Dedifferentiated amniotic fluid mesenchymal stem cell (primary cell): ENCODE results near the gene CDK19.
"Not testable (repeated sequence)": the region's sequence is repeated elsewhere in the genome, so short reads cannot be mapped to it uniquely, and the experiment has no call there.

Source experiments
- DNase-seq: peaks from one replicate; pipeline ENCODE4 v3.0.0-alpha.2; 2016; ENCODE audit errors: extremely low spot score

CDK19 gene

DNA sequence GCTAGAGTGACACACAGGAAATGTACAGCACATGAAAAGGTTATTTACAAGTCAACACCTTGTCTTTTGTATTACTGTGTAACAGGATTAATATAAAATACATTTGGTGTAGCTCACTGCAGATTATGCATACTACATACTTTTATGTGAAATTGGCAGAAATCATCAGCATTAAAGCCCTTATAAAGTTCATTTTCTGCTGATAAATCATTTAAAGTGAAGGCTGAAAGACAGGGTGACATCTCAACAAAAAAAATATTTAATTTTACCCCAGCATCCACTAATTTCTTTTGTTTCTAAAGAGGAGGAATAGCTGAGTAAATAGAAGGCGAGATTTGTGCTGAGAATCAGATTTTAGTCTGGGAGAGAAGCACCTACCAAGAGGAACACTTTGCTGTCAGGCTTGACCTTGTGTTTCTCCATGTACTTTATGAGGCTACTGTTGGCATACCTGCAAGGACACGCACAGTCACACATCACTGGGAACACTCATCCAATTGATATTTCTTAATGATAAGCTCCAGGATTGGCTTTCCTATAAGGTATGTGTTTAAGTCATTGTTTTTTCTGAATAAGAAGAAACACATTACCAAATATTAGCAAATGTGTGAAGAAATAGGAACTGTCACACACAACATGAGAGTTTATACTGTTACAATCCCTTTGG, 192.2 kb downstream of the CDK19 start:
- DNase-seq, result no peak

DNA sequence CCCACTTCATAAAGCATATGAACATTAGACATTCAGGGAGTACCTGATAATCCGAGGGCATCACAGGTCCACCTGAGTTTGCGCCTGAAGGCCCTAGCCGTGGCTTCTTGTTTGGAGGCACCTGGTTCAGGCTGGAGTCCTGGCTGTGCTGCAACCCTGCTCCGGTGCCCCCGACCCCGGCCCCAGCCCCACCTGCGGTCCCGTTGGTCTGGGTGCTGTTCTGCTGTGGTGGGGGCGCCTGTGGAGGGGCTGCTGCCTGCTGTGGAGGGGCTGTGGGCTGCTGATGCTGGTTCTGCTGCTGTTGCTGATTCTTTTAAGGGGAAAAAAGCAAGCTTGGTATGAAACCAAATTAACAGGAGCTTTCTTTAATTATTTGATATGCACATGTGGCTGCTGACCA, 194.2 kb downstream of the CDK19 start:
- no peak for DNase-seq

DNA sequence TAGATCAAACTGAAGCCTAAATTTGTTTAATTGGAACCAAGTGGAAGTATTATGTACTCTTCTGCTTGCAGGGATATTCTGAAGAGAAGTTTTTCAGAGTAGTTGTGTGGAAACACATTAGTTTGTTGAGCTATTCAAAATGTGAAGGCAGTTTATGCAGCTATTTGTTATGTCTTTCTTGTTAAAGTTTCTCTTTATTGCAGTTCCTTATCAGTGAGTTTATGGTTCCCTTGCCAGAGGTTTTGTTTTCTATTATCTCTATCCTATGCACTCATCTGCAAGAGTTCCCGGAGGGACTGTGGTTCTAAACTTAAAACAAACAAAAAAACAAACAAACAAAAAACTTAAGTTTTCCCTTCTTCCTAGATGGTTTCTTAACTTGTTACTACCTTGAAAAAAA, 195.2 kb downstream of the CDK19 start:
- DNase-seq, result no peak

DNA sequence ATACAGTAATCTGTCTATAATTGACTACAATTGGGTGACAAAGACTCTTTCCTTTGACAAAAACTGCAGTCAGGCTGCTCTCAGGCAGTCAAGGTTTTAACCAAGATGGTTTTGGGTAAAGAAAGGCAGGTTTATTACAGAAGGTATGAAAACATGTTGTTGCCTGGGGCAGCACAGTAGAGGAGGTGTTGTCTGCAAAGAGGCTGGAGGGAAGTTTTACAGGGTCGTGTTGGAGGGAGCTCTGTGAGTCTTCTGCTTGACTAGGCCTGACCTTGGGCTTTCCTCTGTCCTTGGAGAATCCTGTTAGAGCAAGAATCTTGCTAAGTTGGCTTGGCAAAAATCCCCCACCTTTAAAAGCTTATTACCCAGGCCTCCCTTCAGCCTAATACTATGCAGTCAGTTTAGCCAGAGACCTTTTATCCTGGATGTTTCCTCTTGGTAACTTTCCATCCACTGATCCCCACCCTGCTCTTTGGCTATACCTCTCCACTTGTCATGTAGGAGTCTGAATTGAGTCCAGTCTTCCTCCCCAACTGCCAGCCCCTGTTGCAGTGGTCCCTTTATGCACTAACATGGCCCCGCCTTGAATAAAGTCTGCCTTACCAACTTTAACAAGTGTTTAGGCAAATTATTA, 195.9 kb downstream of the CDK19 start:
- DNase-seq, result no peak

DNA sequence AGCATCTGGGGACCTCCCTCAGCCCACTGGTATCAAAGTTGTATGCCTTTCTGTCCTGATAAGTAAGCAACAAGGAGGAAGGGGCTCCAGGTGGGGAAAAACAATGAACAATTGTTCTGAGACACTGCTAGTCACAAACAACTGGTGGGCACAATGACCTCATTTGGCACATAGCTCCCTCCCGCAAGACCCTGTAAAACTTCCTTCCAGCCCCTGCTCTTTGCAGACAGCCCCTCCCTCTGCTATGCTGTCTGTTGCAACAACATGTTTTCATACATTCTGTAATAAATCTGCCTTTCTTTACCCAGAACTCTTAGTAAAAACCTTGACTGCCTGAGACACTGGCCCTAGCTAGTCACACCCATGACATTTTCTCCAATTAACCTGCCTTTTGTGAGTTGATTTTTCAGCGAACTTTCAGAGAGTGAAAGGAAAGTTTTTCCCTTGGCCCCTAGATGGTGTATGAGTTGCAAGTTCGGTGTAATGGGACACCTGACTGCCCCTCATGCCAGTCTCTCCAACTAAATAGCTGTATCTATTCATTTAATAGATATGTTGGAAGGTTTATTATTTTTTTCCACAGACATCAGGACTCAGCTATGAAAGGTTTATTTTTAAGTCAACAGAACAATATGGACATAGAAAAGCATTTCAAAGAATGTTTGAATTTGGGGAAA, 196.5 kb downstream of the CDK19 start:
- DNase-seq, result no peak

DNA sequence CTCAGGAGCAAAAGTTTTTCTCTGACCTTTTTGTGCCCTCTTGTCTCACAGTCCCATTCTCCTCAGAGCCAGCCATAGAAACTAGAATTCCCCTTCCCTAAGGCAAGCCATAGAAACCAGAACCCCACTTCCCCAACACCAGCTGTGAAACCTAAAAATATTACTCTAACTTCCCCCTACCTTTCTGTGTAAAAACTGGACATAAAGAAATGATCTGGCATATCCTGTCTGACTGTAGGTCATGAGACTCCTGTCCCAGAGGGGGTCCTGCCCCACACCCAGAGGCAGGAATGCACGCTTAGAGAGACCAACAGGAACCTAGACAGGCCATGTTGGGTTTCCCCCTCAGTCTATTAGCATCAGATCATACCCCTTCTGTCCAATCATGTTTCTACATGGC, 198.2 kb downstream of the CDK19 start:
- DNase-seq, result no peak

DNA sequence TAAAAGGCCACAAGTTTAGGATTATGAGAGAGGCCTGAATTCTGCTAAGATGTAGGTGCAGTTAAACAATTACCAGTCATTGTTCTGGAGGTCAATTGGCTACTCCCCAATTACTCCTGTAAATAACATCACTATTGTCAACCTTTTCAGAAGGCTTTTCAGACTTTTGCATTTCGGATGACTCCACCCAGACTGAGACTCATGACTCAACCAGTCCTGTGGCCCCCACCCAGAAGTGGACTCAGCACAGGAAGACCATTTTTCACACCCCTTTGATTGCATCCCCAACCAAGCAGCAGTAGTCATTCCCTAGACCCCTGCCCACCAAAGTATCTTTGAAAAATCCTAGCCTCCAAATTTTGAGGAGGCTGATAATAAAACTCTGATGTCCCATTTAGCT, 199.5 kb downstream of the CDK19 start:
- DNase-seq, result no peak

DNA sequence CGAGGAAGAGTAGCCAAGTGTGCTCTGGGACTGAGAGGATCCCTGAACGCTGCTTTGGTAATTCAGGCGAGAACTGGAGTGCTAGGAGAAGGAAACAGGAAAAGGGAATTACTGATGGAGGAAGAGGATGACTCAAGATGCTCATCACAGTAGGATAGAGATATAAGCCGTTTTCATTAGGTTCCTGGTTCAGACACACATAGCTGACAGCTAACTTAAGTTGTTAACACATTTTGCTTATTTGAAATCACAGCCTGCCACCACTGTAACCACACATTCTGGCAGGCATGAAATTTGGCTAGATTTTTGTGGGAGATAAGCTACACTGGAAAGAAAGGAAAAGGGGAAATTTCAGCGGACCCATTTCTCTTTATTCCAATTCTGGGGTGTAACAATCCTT, 200.7 kb downstream of the CDK19 start:
- no peak for DNase-seq

DNA sequence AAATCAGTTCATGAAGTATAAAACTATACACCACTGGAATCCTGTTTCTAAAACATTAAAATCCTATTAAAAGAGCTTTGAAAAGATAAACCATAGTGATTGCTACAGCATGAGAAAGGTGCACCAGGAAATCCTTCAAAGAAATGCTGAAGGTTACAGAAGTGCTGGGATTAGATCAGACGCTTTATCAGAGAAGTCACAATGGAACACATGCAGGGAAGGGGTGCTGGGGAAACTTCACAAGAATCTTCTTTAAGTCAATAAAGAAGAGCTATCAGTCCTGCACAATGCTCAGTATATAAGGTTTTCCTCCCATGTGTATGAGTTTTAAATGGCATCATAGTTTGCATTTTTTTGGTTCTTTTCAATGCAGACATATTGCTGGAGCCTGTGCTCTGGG, 201.2 kb downstream of the CDK19 start:
- DNase-seq, result no peak

DNA sequence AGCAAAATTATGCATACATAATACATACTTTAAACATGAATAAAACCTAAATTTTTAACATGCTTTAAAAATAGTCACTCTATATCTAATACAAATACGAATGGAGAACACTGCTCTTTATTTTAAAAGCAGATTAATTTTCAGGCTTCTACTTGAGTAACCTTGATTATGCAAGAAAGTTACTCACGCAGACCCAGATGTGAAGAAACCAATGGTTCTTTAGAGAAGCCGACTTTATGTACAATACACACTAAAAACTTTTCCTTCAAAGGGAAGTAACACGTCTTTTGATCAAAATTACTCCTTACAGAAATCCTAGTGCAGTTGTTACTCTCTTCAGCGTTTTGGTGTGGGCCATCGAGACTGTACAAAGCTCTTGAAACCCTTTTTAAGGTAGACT, 201.9 kb downstream of the CDK19 start:
- DNase-seq, result no peak

DNA sequence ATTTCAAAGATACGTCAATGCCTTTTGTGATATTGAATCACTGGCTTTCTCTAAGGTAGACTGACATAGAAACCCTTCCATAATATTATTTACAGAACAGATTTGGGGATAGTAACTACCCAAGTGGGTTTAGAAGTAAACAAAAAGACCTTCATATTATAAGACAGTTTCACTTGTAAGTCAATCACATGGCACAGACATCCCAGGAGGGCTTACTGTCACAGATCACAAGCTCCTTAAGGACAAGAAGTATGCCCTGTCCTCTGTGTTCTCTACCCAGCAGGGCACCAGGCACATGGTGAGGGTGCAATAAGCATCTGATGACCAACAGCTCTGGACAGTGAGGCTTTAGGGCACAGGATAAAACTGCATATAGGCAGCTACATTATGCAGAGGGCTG, 203.0 kb downstream of the CDK19 start:
- no peak for DNase-seq

DNA sequence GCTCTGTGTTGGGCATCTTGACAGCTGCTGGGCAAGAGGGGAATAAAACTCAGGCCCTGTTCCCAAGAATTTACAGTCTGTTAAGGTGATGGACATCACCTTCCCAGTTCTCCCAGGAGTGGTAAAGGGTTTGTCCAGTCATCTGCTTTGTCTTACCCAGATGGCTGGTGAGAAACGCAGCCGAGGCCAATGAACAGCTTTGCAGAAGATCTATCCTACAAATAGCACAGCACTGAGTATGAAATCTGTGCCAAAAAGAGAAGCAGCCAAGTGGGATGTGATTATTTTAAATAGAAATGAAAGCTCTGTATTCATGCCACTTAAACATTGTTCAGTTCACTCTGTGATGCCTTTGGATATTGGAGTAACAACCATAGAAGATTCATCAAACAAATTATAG, 206.2 kb downstream of the CDK19 start:
- no peak for DNase-seq

DNA sequence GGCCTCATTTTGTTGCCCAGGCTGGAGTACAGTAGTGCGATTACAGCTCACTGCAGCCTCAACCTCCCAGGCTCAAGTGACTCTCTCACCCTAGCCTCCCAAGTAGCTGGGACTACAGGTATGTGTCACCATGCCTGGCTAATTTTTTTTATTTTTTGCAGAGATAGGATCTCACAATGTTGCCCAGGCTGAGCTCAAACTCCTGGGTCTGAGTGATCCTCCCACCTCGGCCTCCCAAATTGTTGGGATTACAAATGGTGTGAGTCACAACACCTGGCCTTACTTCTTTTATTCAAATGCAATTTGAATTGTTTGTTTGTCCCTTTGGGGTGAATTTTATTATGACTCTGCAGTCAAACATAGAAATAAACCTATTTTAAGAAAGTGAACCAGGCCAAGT, 207.1 kb downstream of the CDK19 start:
- DNase-seq, result no peak

DNA sequence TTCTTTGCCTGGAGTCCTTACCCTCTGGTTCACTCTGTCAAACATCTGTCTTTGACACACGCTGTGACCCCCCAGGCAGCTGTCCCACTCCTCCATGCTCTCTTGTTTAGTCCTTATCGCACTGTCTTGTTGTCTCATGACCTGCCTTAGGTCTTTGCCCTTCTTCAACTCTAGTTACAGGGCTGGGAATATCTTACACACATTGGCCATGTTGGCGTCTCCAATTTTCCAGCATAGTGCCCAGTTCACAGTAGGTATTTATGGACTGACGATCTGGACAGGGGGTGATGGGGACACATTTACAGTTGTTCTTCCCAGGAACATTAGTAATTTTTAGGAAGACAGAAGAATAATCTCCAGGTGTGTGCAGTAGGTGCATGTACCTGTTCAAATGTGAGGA, 209.1 kb downstream of the CDK19 start:
- no peak for DNase-seq

DNA sequence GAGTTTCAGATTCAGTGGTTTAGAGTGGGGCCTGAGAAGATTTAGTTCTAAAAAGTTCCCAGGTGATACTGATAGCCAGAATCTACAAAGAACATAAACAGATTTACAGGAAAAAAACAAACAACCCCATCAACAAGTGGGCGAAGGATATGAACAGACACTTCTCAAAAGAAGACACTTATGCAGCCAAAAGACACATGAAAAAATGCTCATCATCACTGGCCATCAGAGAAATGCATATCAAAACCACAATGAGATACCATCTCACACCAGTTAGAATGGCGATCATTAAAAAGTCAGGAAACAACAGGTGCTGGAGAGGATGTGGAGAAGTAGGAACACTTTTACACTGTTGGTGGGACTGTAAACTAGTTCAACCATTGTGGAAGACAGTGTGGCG, 214.6 kb downstream of the CDK19 start:
- DNase-seq, result not testable (repeated sequence)

DNA sequence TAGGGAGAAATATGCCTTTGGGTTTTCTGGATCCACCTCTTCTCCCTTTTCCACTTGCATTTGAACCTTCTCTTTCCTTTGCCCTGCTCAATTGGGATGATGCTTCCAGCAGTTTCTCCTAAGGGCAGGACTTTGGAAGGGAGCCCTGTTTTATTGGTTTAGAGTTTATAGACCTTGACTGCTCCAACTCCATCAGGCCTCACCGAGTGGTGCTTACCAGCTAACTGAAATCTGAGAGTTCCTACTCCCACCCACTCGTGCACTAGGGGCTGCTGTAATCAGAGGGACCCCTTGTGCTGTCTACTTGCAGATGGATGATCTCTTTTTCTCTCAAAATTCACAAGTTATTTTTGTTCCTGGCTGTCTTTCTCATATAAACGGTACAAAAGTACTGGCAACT, 217.5 kb downstream of the CDK19 start:
- no peak for DNase-seq

DNA sequence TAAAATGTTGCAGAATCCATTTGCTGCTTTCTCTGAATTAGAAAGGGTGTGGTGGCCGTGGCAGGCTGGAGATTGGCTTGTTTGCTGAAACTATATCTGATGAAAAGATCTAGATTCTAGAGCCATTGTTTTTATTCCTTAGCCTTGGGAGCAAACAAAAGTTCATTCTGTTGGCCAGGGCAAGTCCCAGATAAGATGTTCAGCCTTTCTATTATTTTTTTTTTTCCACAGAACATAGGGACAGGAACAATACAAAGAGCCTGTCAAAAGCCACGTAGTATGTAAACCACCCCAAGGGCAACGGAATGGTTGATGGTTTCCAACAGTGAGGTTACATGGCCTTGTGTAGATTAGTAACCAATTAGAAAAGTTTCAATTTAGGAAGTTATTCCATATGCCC, 218.9 kb downstream of the CDK19 start:
- DNase-seq, result no peak

DNA sequence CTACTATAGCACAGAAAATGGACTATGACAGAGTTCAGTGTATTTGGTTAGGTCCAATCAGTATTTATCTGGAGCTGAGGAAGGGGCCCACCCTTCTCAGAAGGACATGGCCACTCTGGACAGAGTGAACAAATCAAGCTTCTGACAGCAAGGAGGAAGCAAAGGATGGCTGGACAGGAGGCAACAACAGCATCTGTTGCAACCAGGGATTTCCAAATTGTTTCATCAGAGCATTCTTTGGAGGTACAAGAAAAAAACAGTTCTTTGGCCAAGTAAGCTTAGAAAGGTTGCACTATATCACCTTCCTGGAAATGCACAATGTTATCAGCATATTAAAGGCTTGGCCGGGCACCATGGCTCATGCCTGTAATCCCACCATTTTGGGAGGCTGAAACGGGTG, 220.2 kb downstream of the CDK19 start:
- DNase-seq, result no peak

DNA sequence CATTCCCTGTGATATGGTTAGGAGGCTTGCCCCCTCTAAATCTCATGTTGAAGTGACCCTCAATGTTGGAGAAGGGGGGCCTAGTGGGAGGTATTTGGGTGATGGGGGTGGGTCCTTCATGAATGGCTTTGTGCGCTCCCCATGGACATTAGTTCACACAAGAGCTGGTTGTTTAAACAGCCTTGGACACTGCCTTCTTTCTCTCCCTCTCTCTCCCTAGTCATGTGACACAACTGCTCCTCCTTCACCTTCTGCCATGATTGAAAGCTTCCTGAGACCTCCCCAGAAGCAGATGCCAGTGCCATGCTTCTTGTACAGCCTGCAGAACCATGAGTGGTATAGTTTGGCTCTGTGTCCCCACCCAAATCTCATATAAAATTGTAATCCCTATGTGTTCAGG, 221.6 kb downstream of the CDK19 start:
- DNase-seq, result no peak

DNA sequence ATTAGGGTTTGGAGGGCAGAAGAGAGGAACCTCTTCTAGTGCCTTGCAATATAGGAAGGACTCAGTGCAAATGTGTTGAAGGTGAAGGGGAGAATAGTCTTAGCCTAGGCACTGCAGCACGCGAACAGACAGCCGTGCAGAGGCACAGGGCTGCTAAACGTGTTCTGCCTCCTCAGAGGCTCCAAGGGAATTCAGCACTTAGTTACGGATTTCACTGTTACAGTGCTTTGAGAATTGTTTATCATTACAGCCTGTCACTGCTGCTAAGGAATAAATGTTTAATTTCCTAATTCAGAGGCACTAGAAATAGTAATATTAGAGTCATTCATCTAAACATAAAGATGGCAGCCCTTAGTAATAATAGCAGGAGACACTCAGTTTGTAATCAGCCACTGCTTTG, 222.5 kb downstream of the CDK19 start:
- DNase-seq, result no peak

DNA sequence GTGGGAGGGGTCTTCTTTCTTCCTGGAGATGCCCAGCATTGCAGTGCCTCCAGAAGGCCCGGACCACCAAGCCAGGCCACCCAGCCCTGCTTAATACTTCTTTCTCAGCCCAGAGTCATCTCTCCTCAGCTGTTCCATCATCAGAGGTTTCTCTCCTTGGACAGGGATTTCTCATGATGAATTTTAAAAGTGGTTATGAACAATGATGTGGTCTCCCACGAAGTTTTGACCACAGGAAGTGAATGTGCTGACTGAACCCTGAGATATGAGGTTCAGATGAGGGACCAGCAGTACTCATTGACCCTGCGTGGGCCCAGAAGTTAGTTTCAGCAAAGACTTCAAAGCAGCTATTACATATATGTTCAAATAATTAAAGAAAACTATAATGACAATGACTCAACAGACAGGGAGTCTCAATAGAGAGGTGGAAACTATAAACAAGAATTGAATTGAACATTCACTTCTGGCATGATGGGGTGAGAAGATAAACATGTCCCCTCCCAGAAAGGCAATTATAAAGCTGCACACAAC, 224.4 kb downstream of the CDK19 start:
- no peak for DNase-seq

DNA sequence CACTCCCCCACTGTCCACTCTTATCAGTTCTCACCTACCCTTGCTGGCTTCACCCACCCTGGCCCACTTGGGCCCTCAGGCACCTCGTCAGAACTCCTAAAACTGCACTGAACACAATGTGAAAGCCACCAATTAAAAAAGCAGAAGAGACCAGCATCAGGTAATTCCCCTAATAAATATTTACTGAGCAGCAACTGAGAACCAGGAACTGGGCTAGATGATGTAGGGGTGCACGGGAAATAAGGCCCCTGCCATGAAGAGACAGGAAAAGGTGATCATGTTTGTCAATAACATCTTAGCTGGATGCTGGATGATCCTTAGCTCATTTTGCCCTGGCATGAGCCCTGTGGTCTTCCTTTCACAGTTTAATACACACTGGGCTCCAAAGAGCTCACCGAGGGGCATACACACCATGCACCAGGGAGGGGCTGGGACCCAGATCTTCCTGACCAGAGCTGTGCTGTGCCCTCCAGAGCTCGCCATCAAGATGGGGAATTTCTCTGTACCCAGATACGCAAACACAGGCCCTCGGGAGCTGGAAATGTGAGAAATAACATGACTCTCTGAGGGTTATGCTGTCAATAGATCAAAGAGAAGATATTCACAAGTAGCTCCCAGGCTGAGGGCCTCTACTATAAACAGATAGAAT, 225.3 kb downstream of the CDK19 start:
- DNase-seq, result no peak

DNA sequence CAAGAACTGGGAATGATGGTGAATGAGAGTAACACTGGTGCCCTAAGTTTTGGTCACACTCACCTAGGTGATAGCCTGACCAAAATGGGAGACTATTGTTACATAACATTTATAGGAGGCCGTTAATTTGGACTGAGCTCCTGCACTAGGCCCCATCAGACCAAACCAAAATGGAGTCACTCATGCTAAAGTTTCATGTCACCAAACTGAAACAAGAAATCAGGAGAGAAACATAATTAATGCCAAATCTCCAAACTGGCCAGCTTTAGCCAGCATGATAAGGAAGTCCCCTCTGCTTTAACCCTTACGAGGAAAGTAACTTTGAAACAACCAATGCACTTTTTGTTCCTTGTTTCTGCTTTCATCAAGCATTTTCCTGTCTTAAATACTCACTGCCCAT, 227.9 kb downstream of the CDK19 start:
- DNase-seq, result no peak
